HG03159 (cell line): Measurements from ENCODE around the gene AQP6.
"Not testable (repeated sequence)": the region's sequence is repeated elsewhere in the genome, so short reads cannot be mapped to it uniquely, and the experiment has no call there.

Experiments
- ATAC-seq: cut with Tn5 transposase; IDR thresholded peaks from one replicate; pipeline ENCODE4 v1.9.1; 2021; ENCODE audit warnings: mild to moderate bottlenecking, moderate library complexity; ENCODE audit not compliant: unreplicated experiment

Gene AQP6

DNA sequence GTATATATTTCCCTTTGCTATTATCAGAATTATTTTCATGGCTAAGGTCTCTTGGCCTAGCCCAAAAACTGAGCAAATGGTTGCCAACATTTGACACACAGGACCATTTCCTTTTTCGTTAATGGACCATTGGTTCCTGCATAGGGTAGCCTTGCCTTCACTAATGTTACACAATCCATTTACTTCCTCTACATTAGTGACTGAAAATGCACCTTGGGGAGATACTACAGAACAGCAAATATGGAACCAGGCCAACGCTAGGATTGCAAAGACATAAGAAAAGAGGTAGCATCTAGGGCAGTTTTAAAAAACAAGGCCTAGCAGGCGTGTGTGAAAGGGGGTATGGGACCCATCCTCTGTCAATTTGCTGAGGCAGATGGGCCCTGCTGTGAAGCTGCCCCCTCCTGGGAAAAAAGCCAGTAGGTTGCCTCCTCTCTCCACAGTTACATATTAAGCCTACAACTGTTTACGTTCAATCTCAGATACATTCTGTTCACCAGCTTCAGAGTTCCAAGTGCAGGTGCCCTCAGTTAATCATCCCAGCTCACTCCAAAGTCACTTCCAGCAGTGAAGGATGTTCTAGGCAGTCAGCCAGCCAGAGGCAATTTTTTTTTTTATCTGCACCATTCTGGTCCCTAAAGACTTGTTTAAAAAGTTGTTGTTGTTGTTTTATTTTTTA lies 15.0 kb downstream of the AQP6 start:
- ATAC-seq: no peak

DNA sequence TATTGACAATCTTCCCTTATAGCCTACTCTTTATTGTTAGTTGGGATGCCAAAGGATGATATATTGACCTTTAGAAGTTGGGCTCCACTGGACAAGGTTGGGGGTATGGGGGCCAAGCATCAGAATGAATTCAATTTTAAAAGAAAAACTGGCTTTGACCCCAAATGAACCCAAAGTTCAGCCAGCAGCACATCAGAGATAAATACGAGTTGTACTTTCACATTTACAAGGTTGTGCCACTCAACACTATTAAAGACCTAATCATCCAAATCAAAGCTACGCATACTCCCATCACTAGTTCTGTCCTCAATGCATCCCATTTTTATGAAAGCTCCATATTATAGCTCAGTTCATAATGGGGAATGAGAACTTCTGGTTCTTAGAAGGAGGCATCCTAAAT lies 16.7 kb downstream of the AQP6 start:
- ATAC-seq: not testable (repeated sequence)

DNA sequence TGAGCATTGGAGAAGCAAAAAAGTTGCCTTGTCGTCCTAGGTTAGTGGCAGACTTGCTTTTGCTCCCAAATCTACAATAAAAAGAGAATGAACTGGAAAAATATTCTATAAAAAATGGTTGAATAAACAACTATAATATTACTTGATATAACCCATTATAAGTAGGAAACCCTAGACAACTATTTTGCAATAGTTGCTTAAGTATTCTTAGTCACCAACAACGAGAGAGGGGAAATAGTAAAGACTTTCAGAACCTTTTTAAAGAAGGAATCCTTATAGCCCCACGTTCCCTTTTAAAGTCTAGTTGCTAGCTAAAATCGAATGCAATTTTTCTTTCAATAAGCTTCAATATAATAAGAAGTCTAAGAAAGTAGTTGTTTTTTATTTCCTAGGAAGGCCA lies 17.5 kb downstream of the AQP6 start:
- ATAC-seq: no peak

DNA sequence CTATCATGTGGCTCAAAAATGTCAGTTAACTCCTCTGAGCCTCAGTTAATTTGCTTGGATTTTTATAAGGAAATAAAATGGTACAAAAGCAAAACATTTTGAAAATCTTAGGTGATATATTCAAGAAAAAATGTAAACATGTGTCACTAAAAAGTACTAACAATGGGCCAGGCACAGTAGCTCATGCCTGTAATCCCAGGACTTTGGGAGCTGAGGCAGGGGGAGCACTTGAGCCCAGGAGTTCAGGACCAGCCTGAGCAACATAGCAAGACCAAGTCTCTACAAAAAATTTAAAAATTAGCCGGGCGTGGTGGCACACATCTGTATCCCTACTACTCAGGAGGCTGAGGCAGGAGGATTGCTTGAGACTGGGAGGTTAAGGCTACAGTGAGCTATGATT lies 25.7 kb downstream of the AQP6 start:
- no peak for ATAC-seq

DNA sequence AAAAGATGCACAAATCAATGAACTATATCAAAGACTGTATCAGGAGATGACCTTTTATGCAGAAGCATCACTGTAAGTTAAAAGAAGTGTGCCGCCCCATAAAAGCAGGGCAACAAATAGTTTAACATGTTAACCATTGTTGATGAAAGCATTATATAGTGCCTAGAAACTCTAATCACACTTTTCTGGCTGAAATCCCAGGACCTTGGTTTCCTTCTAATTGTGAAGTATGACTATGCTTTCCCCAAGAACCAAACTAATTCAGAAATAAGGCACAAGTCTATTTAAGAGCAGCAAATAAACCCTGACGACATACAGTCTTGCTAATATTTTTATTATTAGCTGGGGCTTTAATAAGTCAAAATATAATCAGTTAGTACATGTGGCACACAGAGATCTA lies 30.8 kb downstream of the AQP6 start:
- no peak for ATAC-seq

DNA sequence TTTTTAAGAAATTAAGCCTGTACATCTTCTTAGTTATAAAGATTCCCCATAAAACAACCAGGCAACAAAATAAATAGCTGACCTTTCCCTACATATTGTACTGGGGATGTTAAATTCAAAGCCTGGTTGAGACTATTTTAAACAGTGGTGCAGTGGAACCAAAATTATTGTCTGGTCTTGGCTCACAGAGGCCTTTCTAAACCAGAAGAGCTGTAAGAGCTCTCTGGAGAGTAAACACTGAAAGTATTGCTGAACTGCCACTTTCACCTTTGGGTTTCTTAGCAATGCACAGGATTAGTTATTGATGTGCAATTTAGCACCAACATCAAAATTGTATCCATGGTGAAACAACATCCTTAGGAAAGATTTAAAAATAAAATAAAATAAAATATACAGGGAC lies 31.9 kb downstream of the AQP6 start:
- ATAC-seq: no peak

DNA sequence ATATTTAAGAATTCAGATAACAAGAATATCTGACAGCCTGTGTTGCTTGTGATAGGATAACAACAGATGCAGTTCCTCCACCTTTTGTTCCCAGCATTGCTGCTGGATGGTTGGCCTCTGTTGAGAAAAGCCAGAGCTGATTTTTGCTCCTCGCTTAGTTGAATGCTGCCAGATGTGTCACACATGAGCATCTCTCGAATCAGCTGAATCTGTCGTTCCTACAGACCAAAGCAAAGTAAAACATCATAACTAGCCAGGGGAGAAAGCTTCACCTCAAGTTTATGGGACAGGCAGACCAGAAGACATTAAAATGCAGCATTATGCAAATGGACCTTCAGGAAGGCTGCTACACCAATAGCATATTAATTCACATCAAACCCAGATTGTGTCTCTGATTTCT lies 32.4 kb downstream of the AQP6 start:
- ATAC-seq: no peak

DNA sequence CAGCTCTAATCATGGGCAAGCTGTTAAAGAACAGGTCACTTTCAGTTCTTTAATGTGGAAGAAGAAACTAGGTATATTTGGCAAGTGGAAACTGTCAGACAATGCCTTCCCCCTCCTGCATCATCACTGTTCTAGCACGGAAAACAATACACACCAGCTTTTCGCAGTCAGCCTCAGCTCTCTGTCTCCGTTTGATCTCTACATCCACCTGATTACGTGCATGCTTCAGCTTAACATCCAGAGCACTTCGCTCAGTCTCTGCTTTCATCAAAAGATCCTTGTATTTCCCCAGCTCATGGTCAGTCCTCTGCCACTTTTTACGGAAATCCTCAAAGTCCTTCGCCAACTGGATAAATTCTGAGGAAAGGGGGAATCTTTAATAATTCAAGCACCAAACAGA lies 33.5 kb downstream of the AQP6 start:
- no peak for ATAC-seq

DNA sequence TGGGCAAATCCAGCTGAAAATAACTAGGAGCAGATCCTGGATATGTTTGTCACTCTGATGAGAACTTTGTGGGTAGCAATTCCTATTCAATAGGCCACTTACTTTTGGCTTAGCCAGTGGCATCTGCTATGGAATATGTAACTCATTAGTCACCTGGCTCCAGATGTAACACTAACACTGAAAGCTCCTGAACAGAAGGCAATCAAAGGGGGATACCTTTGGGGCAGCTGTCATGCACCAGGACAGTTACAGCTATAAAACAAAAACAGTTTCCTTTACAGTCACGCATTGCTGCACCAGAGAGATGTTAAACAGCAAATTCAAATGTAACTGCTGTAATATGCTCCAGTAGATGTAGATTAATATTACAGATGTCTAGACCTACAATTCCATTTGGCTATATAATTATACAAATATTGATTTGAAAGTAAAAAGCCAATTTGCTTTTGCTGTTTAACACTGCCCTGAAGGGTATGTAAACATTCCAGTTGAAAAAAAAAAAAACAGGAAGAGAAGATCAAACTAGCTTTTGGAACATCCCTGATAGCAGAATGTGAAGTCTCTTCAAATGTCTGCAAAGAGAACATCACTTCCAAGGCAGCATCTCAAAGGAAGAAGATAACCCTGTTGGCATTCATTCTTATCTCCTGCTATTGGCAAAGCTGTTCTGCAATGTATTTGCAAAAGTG lies 34.2 kb downstream of the AQP6 start:
- no peak for ATAC-seq

DNA sequence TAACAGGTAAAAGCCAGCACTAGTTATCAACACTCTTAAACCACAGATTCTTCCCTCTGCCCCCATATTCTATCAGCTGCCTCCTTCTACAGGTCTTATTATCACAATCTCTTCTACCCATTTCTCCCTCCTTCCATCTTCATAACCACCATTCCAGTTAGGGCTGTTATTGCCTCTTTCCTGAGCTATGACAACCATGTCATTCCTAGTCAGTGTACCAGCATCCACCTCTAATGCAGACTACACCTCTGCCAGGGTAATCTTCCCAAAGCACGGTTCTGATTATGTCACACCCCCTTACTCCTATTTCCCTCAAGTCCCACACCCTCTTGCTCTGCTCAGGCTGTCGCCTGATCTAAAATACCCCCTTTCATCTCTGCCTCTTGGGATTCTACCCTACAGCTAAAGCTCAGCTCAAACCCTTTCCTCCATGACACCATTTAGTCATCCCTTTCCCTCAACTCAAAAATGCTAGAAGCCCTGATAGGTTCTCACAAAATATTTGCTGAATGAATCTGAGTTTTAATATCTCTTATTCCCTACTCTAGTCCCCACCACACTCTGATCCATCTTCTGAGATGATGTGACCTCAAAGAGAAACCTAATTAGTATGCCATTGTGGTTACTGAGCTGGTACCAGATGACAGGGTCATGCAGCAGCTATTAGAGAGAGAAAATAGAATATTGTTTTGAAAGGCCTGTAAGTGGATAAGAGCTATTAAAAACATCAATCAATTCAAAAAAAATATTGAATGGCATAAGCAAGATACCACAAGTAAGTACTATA lies 40.8 kb downstream of the AQP6 start:
- no peak for ATAC-seq

DNA sequence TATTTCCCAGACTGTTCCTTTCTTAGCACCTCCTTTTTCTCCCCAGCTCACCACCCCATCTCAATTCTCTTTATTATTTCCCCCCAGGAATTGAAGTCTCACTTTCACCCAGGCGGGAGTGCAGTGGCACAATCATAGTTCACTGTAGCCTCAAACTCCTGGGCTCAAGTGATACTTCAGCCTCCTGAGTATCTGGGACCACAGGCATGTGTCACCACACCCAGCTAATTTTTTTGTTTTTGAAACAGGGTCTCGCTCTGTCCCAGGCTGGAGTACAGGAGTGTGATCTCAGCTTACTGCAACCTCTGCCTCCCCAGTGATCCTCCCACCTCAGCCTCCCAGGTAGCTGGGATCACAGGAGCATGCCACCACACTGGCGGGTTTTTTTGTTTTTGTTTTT lies 41.6 kb downstream of the AQP6 start:
- ATAC-seq: no peak

DNA sequence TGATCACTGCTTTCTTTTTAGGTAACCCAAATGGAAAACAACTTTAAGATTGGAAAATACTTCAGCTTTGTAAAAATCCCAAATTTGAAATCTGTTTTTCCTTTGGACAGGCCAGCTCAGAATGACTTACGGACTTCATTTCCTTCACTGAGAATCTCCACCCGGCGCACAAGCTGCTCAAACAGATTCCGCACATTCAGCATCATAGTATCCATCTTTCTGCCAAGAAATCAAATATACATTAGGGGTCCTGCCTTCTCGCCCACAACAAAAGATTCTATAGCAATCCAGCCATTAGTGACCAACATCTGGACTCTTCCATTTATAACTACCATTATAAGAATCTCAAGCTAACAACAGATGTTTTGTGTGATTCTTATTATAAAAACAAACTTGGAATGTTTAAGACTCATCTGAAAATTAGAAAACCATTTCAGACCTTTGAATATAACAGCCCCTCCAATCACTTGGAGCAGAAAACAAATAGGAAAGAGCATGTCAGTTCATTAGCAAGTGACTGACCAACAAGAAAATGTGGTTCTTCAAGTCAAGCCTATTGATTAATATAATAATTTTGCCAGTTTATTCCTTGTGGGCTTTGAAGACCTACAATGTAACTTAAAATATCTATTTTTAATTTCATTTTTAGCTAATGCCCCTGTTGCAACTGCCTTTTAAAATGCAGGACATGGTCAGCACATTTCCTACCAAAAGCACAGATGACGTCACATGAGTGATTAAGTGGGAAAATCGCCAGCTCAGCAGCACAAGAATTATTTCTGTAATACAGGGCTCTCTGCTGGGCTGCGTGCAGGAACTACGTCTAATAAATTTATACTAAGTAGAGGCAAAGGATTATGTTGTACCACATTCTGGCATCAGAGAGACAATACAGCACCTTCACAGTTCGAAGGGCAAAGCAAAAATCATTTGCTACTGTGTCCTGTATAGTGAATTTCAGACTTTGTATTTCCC lies 44.0 kb downstream of the AQP6 start:
- no peak for ATAC-seq

DNA sequence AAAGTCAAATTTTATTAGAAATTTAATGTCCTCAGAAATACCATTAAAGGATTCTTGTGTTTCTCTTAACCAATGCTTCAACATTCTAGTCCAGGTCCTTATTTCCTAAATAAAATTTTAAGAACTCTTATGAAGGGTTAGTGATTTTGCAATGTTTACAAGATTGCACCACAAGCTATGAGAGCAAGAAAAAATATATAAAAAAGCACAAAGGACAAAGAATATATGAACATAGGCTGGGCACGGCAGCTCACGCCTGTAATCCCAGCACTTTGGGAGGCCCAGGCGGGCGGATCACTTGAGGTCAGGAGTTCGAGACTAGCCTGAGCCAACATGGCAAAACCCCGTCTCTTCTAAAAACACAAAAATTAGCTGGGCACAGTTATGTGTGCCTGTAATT lies 44.9 kb downstream of the AQP6 start:
- no peak for ATAC-seq

DNA sequence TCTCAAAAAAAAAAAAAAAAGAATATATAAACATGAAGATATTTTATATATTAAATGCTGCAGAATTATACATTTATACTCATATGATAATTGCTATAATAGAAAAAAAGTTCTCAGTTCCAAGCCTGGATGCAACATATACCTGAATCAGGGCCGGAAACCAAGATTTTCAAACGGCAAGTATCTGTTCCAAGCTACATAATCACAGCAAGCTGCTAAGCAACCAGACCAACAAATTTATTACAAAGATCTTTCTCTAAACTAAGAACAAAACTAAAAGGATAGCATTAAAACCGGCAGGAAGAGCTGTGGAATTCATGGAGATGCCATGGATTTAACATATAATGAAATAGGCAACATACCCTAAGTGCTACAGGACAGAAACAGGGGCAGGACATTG lies 45.4 kb downstream of the AQP6 start:
- no peak for ATAC-seq

DNA sequence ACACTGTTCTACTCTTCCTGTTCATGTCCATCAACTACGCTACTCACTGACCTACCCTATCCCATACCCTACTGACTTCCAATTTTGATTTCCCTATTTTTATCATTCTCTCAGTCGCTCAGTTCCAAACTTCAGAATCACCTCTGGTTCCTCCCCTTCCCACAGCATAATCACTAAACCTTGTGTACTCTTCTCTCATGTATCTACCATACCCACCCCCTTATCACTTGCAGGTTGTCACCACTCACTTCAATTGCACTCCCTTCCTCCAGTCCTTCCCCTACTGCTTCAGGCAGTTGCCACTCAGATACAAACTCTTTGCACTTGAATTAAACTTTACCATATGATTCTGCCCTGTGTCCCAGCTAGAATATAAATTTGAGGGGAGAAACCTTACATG lies 46.2 kb downstream of the AQP6 start:
- ATAC-seq: no peak

DNA sequence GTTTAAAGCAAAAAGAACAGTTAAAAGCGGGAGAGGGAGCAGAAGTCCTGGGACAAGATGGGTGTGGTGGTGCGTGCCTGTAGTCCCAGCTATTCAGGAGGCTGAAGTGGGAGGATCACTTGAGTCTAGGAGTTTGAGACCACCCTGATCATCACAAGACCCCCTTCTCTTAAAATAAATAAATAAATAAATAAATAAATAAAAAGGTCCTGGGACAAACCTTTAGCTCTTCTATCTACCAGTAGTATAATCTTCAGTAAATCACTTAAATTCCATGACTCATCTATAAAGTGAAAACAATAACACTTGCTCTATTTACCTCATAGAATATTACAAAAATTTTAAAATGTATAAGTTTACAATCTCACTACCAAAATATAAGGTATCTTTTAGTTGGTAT lies 46.8 kb downstream of the AQP6 start:
- no peak for ATAC-seq

DNA sequence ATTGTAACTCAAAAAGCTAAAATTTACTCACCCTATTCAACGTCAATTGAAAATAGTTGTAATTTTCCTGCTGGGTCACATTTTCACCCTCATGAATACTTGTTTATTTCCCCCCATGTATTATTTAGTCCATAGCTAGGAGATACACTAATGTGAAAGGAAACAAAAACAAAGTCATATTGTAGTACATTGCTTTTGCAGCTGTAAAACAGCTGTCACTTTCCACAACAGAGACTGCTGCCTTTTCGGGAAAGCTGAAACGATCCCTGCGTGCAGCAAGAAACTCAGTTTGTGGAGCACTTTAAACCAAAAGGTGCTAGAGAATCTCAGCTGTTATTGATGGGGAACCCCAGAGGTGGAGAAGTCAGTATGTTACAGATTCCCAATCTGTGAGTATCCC lies 48.3 kb downstream of the AQP6 start:
- no peak for ATAC-seq

DNA sequence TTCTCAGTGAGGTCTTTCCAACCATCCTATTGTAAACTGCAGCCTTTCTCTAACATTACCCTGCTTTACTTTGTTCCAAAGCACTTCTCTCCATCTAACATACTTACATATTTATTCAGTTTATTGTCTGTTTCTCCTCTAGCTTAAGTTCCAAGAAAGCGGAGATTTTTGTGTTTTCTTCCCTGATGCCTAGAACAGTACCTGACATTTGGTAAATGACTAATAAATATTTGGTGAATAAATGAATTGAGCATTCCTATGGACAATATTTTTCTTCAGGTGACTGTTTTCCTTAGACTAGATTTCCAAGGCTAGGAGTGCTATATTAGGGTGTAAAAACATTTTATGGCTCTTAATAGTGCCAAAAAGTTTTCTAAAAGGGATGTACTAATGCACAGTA lies 50.2 kb downstream of the AQP6 start:
- no peak for ATAC-seq

DNA sequence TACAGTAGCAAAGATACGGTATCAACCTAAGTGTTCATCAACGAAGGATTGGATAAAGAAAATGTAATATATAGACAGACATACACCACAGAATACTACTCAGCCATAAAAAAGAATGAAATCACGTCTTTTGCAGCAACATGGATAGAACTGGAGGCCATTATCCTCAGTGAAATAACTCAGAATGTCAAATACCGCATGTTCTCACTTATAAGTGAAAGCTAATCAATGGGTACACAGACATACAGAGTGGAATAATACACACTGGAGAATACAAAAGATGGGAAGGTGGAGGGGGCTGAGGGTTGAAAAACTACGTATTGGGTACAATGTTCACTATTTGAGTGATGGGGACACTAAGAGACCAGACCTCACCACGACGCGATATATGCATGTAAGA lies 51.5 kb downstream of the AQP6 start:
- ATAC-seq: no peak

DNA sequence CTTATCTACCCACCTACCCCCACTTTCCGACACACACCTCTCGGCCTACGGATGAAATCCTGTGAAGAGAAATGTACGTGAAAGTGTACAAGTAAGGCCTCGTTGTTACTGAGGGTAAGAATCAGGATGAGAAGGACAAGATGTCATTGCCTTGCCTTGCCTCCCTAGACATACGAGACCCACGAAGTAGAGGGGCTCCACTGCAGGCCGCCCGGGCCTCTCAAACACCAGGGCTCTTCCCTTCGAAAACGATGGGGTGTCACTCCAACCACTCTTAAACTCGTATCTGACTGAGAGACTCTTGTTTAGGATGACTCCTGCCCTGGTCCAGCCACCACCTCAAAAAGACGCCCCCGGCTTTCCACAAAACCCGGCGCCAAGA lies 52.0 kb downstream of the AQP6 start:
- ATAC-seq: peak; percentile 4
